IMR-90 (cell line): ENCODE data around the gene WNT6. TPM values are rescaled to one million over a fixed set of nuclear protein-coding genes. Genes with fewer than 3 reads are reported as not detected.

Experiments
- ATAC-seq: fragments of 200-7000 bp; cut with Tn5 transposase; 2 replicates; pipeline ENCODE4 v1.9.1; 2020; ENCODE audit warnings: low read depth, mild to moderate bottlenecking, moderate library complexity
- BruUV-seq: library from RNA; stranded (reverse); fragments of 400-500 nt; replicated peaks from 2 replicates; lab custom pipeline; 2021; lab: Mats Ljungman, UMichigan
- CTCF ChIA-PET: fragments of 300-600 bp; formaldehyde crosslinking; extraction: SDS; loops from one replicate; lab custom pipeline; 2021; ENCODE audit warnings: antibody characterized with exemption; lab: Yijun Ruan, JAX
- POLR2A ChIA-PET: fragments of 300-600 bp; sonication (Branson Sonifier 250); formaldehyde crosslinking; loops from one replicate; lab custom pipeline; 2022; ENCODE audit warnings: antibody characterized with exemption; ENCODE audit not compliant: unreplicated experiment; lab: Charles Lee
- DNase-seq: peaks from one replicate; pipeline ENCODE4 v3.0.0; 2013
- H2AFZ ChIP-seq: replicated peaks from 2 replicates; pipeline ENCODE3; 2013; ENCODE audit warnings: low read length, mild to moderate bottlenecking; ENCODE audit not compliant: poor library complexity
- H2AK5ac ChIP-seq: 2 replicates; pipeline ENCODE4 v1.6.1; 2013; ENCODE audit warnings: low read depth, low read length, inconsistent platforms
- H2AK9ac ChIP-seq: replicated peaks from 2 replicates; pipeline ENCODE3; 2013; ENCODE audit warnings: mild to moderate bottlenecking, low read depth, low read length, moderate library complexity; ENCODE audit not compliant: poor library complexity
- H2BK120ac ChIP-seq: 2 replicates; pipeline ENCODE4 v1.6.1; 2013; ENCODE audit warnings: low read depth, low read length, inconsistent platforms
- H2BK15ac ChIP-seq: 3 replicates; pipeline ENCODE4 v1.6.1; 2013; ENCODE audit warnings: low read depth, low read length, inconsistent platforms
- H2BK20ac ChIP-seq: 2 replicates; pipeline ENCODE4 v1.6.1; 2013; ENCODE audit warnings: low read depth, mild to moderate bottlenecking, inconsistent platforms, low read length, moderate library complexity
- H2BK5ac ChIP-seq: 2 replicates; pipeline ENCODE4 v1.6.1; 2013; ENCODE audit warnings: mild to moderate bottlenecking, low read depth, low read length, inconsistent platforms; ENCODE audit not compliant: poor library complexity, severe bottlenecking
- H3K14ac ChIP-seq: replicated peaks from 2 replicates; pipeline ENCODE4 v1.6.1; 2013; ENCODE audit warnings: low read depth, low read length, inconsistent platforms
- H3K18ac ChIP-seq: 2 replicates; pipeline ENCODE4 v1.6.1; 2013; ENCODE audit warnings: low read depth, low read length, control low read depth
- H3K23ac ChIP-seq: 2 replicates; pipeline ENCODE4 v1.6.1; 2013; ENCODE audit warnings: low read depth, low read length, inconsistent platforms
- H3K27ac ChIP-seq: 2 replicates; pipeline ENCODE4 v1.5.1; 2013; ENCODE audit warnings: mild to moderate bottlenecking, control low read depth, low read length; ENCODE audit not compliant: insufficient read depth
- H3K27me3 ChIP-seq: 2 replicates; pipeline ENCODE4 v1.6.1; 2013; ENCODE audit warnings: low read length; ENCODE audit not compliant: control insufficient read depth, insufficient read depth
- H3K36me3 ChIP-seq: 2 replicates; pipeline ENCODE4 v1.6.1; 2013; ENCODE audit warnings: low read length, mixed read lengths; ENCODE audit not compliant: control insufficient read depth, insufficient read depth
- H3K4ac ChIP-seq: 2 replicates; pipeline ENCODE4 v1.6.1; 2013; ENCODE audit warnings: low read depth, low read length, inconsistent platforms
- H3K4me1 ChIP-seq: 2 replicates; pipeline ENCODE4 v1.6.1; 2013; ENCODE audit warnings: low read length, mixed read lengths; ENCODE audit not compliant: control insufficient read depth, insufficient read depth
- H3K4me2 ChIP-seq: 2 replicates; pipeline ENCODE4 v1.6.1; 2013; ENCODE audit warnings: low read depth, mild to moderate bottlenecking, control low read depth, low read length, moderate library complexity
- H3K4me3 ChIP-seq: 2 replicates; pipeline ENCODE4 v1.5.1; 2013; ENCODE audit warnings: low read depth, mild to moderate bottlenecking, control low read depth, low read length, moderate library complexity; ENCODE audit not compliant: insufficient read depth
- H3K56ac ChIP-seq: 2 replicates; pipeline ENCODE4 v1.6.1; 2013; ENCODE audit warnings: low read length, inconsistent platforms; ENCODE audit not compliant: insufficient read depth; ENCODE audit errors: extremely low read depth
- H3K79me1 ChIP-seq, 2 experiments: 2 replicates each; pipeline ENCODE4 v1.6.1; 2013; ENCODE audit warnings: low read length in 2 of 2, inconsistent platforms in 1 of 2, low read depth in 1 of 2
- H3K9ac ChIP-seq: 2 replicates; pipeline ENCODE4 v1.6.1; 2013; ENCODE audit warnings: low read depth, low read length, control low read depth
- H3K9me1 ChIP-seq: 2 replicates; pipeline ENCODE4 v1.6.1; 2013; ENCODE audit warnings: low read length, inconsistent platforms; ENCODE audit not compliant: insufficient read depth
- H3K9me3 ChIP-seq: 2 replicates; pipeline ENCODE4 v1.6.1; 2013; ENCODE audit warnings: low read length; ENCODE audit not compliant: control insufficient read depth, insufficient read depth
- H4K20me1 ChIP-seq: 2 replicates; pipeline ENCODE4 v1.6.1; 2013; ENCODE audit warnings: low read length, inconsistent platforms; ENCODE audit not compliant: insufficient read depth
- H4K5ac ChIP-seq: 2 replicates; pipeline ENCODE4 v1.6.1; 2013; ENCODE audit warnings: mild to moderate bottlenecking, low read depth, low read length, control low read depth
- H4K8ac ChIP-seq, 2 experiments: 2 replicates each; pipeline ENCODE4 v1.6.1; 2013; ENCODE audit warnings: low read depth in 2 of 2, low read length in 2 of 2, control low read depth in 1 of 2, inconsistent platforms in 1 of 2
- H4K91ac ChIP-seq: 2 replicates; pipeline ENCODE4 v1.6.1; 2013; ENCODE audit warnings: low read depth, low read length, inconsistent platforms; ENCODE audit not compliant: insufficient read depth
- BHLHE40 ChIP-seq: fragments of 150-350 bp; IDR thresholded peaks from 2 replicates; pipeline ENCODE4 v1.6.1; 2016; ENCODE audit warnings: mild to moderate bottlenecking, low read depth, low read length
- CEBPB ChIP-seq: IDR thresholded peaks from 2 replicates; pipeline ENCODE4 v1.6.1; 2012; ENCODE audit warnings: low read depth, low read length, improper control_type of control experiment
- CHD1 ChIP-seq: IDR thresholded peaks from 2 replicates; pipeline ENCODE4 v1.6.1; 2012; ENCODE audit warnings: low read depth, low read length, improper control_type of control experiment
- CTCF ChIP-seq: conservative IDR thresholded peaks from 2 replicates; pipeline ENCODE4 v1.5.1; 2012; ENCODE audit warnings: mild to moderate bottlenecking, low read depth, low read length, improper control_type of control experiment
- ELK1 ChIP-seq: fragments of 150-350 bp; IDR thresholded peaks from 2 replicates; pipeline ENCODE4 v1.6.1; 2016; ENCODE audit warnings: low read depth, mild to moderate bottlenecking, low read length, moderate library complexity, borderline replicate concordance
- FOS ChIP-seq: fragments of 150-350 bp; IDR thresholded peaks from 2 replicates; pipeline ENCODE4 v1.6.1; 2016; ENCODE audit warnings: low read depth, low read length
- MAFK ChIP-seq: IDR thresholded peaks from 2 replicates; pipeline ENCODE4 v1.6.1; 2012; ENCODE audit warnings: low read depth, low read length, improper control_type of control experiment
- MAZ ChIP-seq: IDR thresholded peaks from 2 replicates; pipeline ENCODE4 v1.6.1; 2012; ENCODE audit warnings: low read depth, mild to moderate bottlenecking, low read length, improper control_type of control experiment, moderate library complexity, borderline replicate concordance
- MXI1 ChIP-seq: IDR thresholded peaks from 2 replicates; pipeline ENCODE4 v1.6.1; 2012; ENCODE audit warnings: low read depth, mild to moderate bottlenecking, low read length, moderate library complexity, borderline replicate concordance
- NFE2L2 ChIP-seq: fragments of 150-350 bp; IDR thresholded peaks from 2 replicates; pipeline ENCODE4 v1.6.1; 2016; ENCODE audit warnings: low read depth, mild to moderate bottlenecking, low read length
- POLR2A ChIP-seq: IDR thresholded peaks from 2 replicates; pipeline ENCODE4 v1.6.1; 2012; ENCODE audit warnings: mild to moderate bottlenecking, low read depth, low read length
- RAD21 ChIP-seq: IDR thresholded peaks from 2 replicates; pipeline ENCODE4 v1.6.1; 2012; ENCODE audit warnings: low read length, improper control_type of control experiment
- RCOR1 ChIP-seq: IDR thresholded peaks from 2 replicates; pipeline ENCODE4 v1.6.1; 2012; ENCODE audit warnings: mild to moderate bottlenecking, low read length, improper control_type of control experiment; ENCODE audit not compliant: insufficient replicate concordance
- RFX5 ChIP-seq: IDR thresholded peaks from 2 replicates; pipeline ENCODE4 v1.8.0; 2012; ENCODE audit warnings: low read depth, mild to moderate bottlenecking, low read length, moderate library complexity
- SMC3 ChIP-seq: fragments of 150-350 bp; IDR thresholded peaks from 2 replicates; pipeline ENCODE4 v1.6.1; 2016; ENCODE audit warnings: low read depth, mild to moderate bottlenecking, antibody characterized with exemption, low read length, moderate library complexity
- USF2 ChIP-seq: fragments of 150-350 bp; IDR thresholded peaks from 2 replicates; pipeline ENCODE4 v1.6.1; 2017; ENCODE audit warnings: mild to moderate bottlenecking, antibody characterized with exemption, low read length, low read depth
- WGBS, 2 experiments: methylation state at CpG; one replicate each; pipeline versions ENCODE4 v1.1.5 to v1.1.7; 2013; ENCODE audit warnings: missing lambda C conversion rate in 2 of 2; ENCODE audit not compliant: insufficient read length in 1 of 2; ENCODE audit errors: extremely low coverage in 2 of 2; 5-methylcytosine and 5-hydroxymethylcytosine counted together
- dilution Hi-C: fragments of 300-500 bp; cut with HindIII; formaldehyde crosslinking; loops from one replicate; pipeline ENCODE4 v1.14.3; 2018; ENCODE audit warnings: low sequenced_read_pairs; ENCODE audit not compliant: unreplicated experiment
- in situ Hi-C: fragments of 300-500 bp; cut with MboI; formaldehyde crosslinking; loops from 3 replicates; pipeline ENCODE4 v1.14.3; 2019; ENCODE audit warnings: low sequenced_read_pairs, inconsistent platforms, mixed read lengths
- intact Hi-C: fragments of 100-400 bp; cut with micrococcal nuclease; formaldehyde crosslinking; loops from 2 replicates; pipeline ENCODE4 v1.10.0; 2022
- polyA plus RNA-seq, 3 experiments: library from polyadenylated mRNA; depleted of rRNA; stranded (reverse); fragments of >200 nt; gene quantifications; 2 replicates each; pipeline ENCODE4 v1.2.3, GENCODE V29; 2012; ENCODE audit warnings: low replicate concordance in 1 of 3
- total RNA-seq: library from RNA; depleted of rRNA; stranded (reverse); fragments of >200 nt; gene quantifications from 2 replicates; pipeline ENCODE4 v1.2.3, GENCODE V29; 2012

The WNT6 gene
- total and polyA plus RNA-seq, 2 of the 4 experiments (the other 2 are of a cell fraction) = not detected

- Histone ChIP-seq H3K4me3 (no peak overlapping the region), H4K8ac (no peak overlapping the region), H4K5ac (no peak overlapping the region), H2BK5ac (no peak overlapping the region), H3K9me1 (no peaks in the 10 kb centered on the region), H3K9me3 (no peaks in the 10 kb centered on the region; the same call in 1 of the 2 replicates), H2BK15ac (no peak overlapping the region), H3K14ac (no peak overlapping the region), H3K4ac (no peak overlapping the region), H2BK120ac (no peak overlapping the region), H4K91ac (no peak overlapping the region), H3K9ac (no peak overlapping the region), H3K18ac (no peak overlapping the region), H2AK5ac (no peak overlapping the region), H3K36me3 (no peaks in the 10 kb centered on the region), H3K27ac (no peak overlapping the region), H3K23ac (no peak overlapping the region), H2AFZ (no peak overlapping the region), H2AK9ac (no peak overlapping the region), H3K56ac (no peak overlapping the region), H3K79me1 (no peaks in the 10 kb centered on the region), H3K4me1 (peaks cover 7% of the 10 kb centered on the region; the same call in 1 of the 2 replicates), H4K20me1 (no peaks in the 10 kb centered on the region), H3K27me3 (peaks cover 92% of the 10 kb centered on the region), H2BK20ac (no peak overlapping the region), H3K4me2 (no peak overlapping the region)
- ChIA-PET POLR2A (no interaction called here), CTCF (interaction anchor here (1.4 kb wide), 1 partner anchor 18 kb away, joined by 4 read pairs; no protein-coding TSS in a partner anchor)
- WGBS, 2 experiments = no CpG with 5 or more reads among the region's 4 CpGs
- in situ Hi-C loops (no loop called here), intact Hi-C loops (no loop called here), dilution Hi-C loops (no loop called here)
- DNase-seq (no peak), ATAC-seq (no peak)
- no TSS peak for BruUV-seq
- TF ChIP-seq CEBPB = no peak
- no peak for TF ChIP-seq USF2
- no peak for TF ChIP-seq NFE2L2
- no peak for TF ChIP-seq SMC3
- TF ChIP-seq CHD1 = no peak
- no peak for TF ChIP-seq RFX5
- no peak for TF ChIP-seq BHLHE40
- TF ChIP-seq FOS = no peak
- TF ChIP-seq CTCF = no peak
- no peak for TF ChIP-seq MAZ
- TF ChIP-seq RCOR1 = no peak
- TF ChIP-seq MAFK = no peak
- TF ChIP-seq MXI1 = no peak
- no peak for TF ChIP-seq ELK1
- no peak for TF ChIP-seq RAD21
- TF ChIP-seq POLR2A = no peak
Observed at GRCh38 chr2:218894880-218895157, 35.2 kb downstream of the WNT6 start.
